Activated T-cell treated with anti-CD3 and anti-CD28 coated beads, Interleukin-2, amount 50 U/mL, for 1 hour (primary cell): ENCODE measurements around the gene METRN.
A peak's percentile ranks its signal among the peaks of the same experiment; 100 is the strongest.

Source experiments
- DNase-seq: peaks from one replicate; pipeline ENCODE4 v3.0.0-alpha.2; 2020

The METRN gene

GRCh38 chr16:693364-693763, 21.6 kb upstream of the METRN start:
- no peak for DNase-seq

- DNase-seq, result peak; percentile 65
These were observed 21.2 kb upstream of the METRN start for GRCh38 chr16:693766-694165.

GRCh38 chr16:694187-694862, 20.6 kb upstream of the METRN start:
- peak; percentile 41 for DNase-seq

- DNase-seq, result no peak
These were observed 20.0 kb upstream of the METRN start for GRCh38 chr16:694863-695354.

- DNase-seq, result peak; percentile 80
These were observed 19.4 kb upstream of the METRN start for GRCh38 chr16:695355-696089.

- no peak for DNase-seq
These were observed 15.8 kb upstream of the METRN start for GRCh38 chr16:698911-699671.

- DNase-seq, result peak; percentile 69
These were observed 14.0 kb upstream of the METRN start for GRCh38 chr16:700684-701584.

GRCh38 chr16:702341-702740, 12.6 kb upstream of the METRN start:
- DNase-seq, result no peak

- DNase-seq, result no peak
These were observed 11.5 kb upstream of the METRN start for GRCh38 chr16:703406-703805.

- DNase-seq, result no peak
These were observed 10.9 kb upstream of the METRN start for GRCh38 chr16:704047-704446.

GRCh38 chr16:704552-705380, 10.2 kb upstream of the METRN start:
- DNase-seq, result no peak

- DNase-seq, result no peak
These were observed 9.3 kb upstream of the METRN start, which contains the start of gene FBXL16 for GRCh38 chr16:705431-706188. TSS of gene FBXL16 (minus strand) at chr16:705801. CDS start at chr16:697405, 8,396 bp downstream.

- no peak for DNase-seq
These were observed 8.5 kb upstream of the METRN start for GRCh38 chr16:706189-707061.

GRCh38 chr16:707062-707538, 7.8 kb upstream of the METRN start:
- DNase-seq, result no peak

- no peak for DNase-seq
These were observed 6.9 kb upstream of the METRN start for GRCh38 chr16:708019-708418.

- DNase-seq, result no peak
These were observed 6.0 kb upstream of the METRN start for GRCh38 chr16:708959-709358.

- no peak for DNase-seq
These were observed 5.1 kb upstream of the METRN start for GRCh38 chr16:709566-710499.

GRCh38 chr16:710500-711075, 4.3 kb upstream of the METRN start:
- DNase-seq, result no peak
